Naive thymus-derived CD4-positive, alpha-beta T cell (primary cell): ENCODE measurements around the gene SDC1. TPM values are rescaled to one million over a fixed set of nuclear protein-coding genes. Genes with fewer than 3 reads are reported as not detected.

Experiments
- ATAC-seq: fragments of 150-1000 bp; cut with Tn5 transposase; 2 replicates; pipeline ENCODE4 v1.10.0; 2021; ENCODE audit warnings: mild to moderate bottlenecking, moderate library complexity
- CTCF ChIA-PET: fragments of 350-600 bp; sonication (Branson Sonifier 250); formaldehyde crosslinking; loops from one replicate; lab custom pipeline; 2021; ENCODE audit warnings: antibody characterized with exemption; lab: Charles Lee
- POLR2A ChIA-PET: fragments of 350-600 bp; sonication (Branson Sonifier 250); formaldehyde crosslinking; loops from one replicate; lab custom pipeline; 2021; ENCODE audit warnings: antibody characterized with exemption, inconsistent platforms; lab: Charles Lee
- DNase-seq, 9 donors: peaks; one replicate each; pipeline versions ENCODE4 v3.0.0 to v3.0.0-alpha.2; 2020 to 2022; ENCODE audit warnings: mixed read lengths in 1 of 9
- H3K27ac ChIP-seq: one replicate; pipeline ENCODE4 v1.7.0; 2013; ENCODE audit warnings: mild to moderate bottlenecking, low read depth, low read length, moderate library complexity
- H3K27me3 ChIP-seq, 2 donors: one replicate each; pipeline ENCODE4 v1.7.0; 2013; ENCODE audit warnings: low read length in 2 of 2, mild to moderate bottlenecking in 2 of 2, moderate library complexity in 2 of 2; ENCODE audit not compliant: control insufficient read depth in 2 of 2, insufficient read depth in 2 of 2
- H3K36me3 ChIP-seq, 3 experiments: 1 replicate in 2 of 3; 2 replicates in 1 of 3; pipeline ENCODE4 v1.7.0; 2013; ENCODE audit warnings: low read length in 3 of 3, mild to moderate bottlenecking in 3 of 3, moderate library complexity in 1 of 3; ENCODE audit not compliant: insufficient read depth in 3 of 3, control insufficient read depth in 2 of 3
- H3K4me1 ChIP-seq, 2 donors: one replicate each; pipeline ENCODE4 v1.7.0; 2013; ENCODE audit warnings: low read length in 2 of 2, mild to moderate bottlenecking in 2 of 2, moderate library complexity in 1 of 2; ENCODE audit not compliant: control insufficient read depth in 2 of 2, insufficient read depth in 2 of 2
- H3K4me3 ChIP-seq: 2 replicates; pipeline ENCODE4 v1.7.0; 2013; ENCODE audit warnings: mild to moderate bottlenecking, low read length
- H3K9me3 ChIP-seq, 3 experiments: 1 replicate in 2 of 3; 2 replicates in 1 of 3; pipeline ENCODE4 v1.7.0; 2013; ENCODE audit warnings: low read length in 3 of 3; ENCODE audit not compliant: control insufficient read depth in 2 of 3
- H3K27ac Mint-ChIP-seq, 9 donors: one replicate each; pipeline ENCODE4 v1.8.0; 2020 to 2022; ENCODE audit warnings: mixed read lengths in 9 of 9, mild to moderate bottlenecking in 8 of 9, moderate library complexity in 5 of 9, inconsistent platforms in 2 of 9
- H3K27me3 Mint-ChIP-seq, 5 donors: one replicate each; pipeline ENCODE4 v1.8.0; 2021 to 2022; ENCODE audit warnings: mixed read lengths in 5 of 5, mild to moderate bottlenecking in 1 of 5
- H3K36me3 Mint-ChIP-seq, 5 donors: one replicate each; pipeline ENCODE4 v1.8.0; 2020 to 2022; ENCODE audit warnings: mixed read lengths in 5 of 5, mild to moderate bottlenecking in 3 of 5, inconsistent platforms in 1 of 5
- H3K4me1 Mint-ChIP-seq, 7 donors: one replicate each; pipeline ENCODE4 v1.8.0; 2020 to 2022; ENCODE audit warnings: mixed read lengths in 7 of 7, mild to moderate bottlenecking in 3 of 7, inconsistent platforms in 1 of 7
- H3K4me3 Mint-ChIP-seq, 10 donors: one replicate each; pipeline ENCODE4 v1.8.0; 2020 to 2022; ENCODE audit warnings: mild to moderate bottlenecking in 10 of 10, mixed read lengths in 10 of 10, moderate library complexity in 6 of 10, inconsistent platforms in 2 of 10
- H3K9me3 Mint-ChIP-seq, 11 donors: one replicate each; pipeline ENCODE4 v1.8.0; 2020 to 2022; ENCODE audit warnings: mixed read lengths in 11 of 11, mild to moderate bottlenecking in 4 of 11, inconsistent platforms in 1 of 11, moderate library complexity in 1 of 11
- intact Hi-C, 2 donors: fragments of 100-400 bp; cut with micrococcal nuclease; formaldehyde crosslinking; loops; one replicate each; pipeline ENCODE4 v1.15.1; 2023
- polyA plus RNA-seq, 2 donors: library from polyadenylated mRNA; unstranded; fragments of 300-500 nt; fragmentation: Illumina TruSeq; gene quantifications; one replicate each; pipeline ENCODE4 v1.2.3, GENCODE V29; 2021
- total RNA-seq, 6 experiments: library from RNA in 5 of 6; stranded (reverse) in 5 of 6; gene quantifications; 1 replicate in 5 of 6; 2 replicates in 1 of 6; pipeline ENCODE4 v1.2.3 and lab custom pipeline; 2021 to 2026

SDC1 gene
- total and polyA plus RNA-seq, 7 experiments from 2014 or later, result 0.12 to 0.37 (median 0.22) TPM; not detected in 4

DNA sequence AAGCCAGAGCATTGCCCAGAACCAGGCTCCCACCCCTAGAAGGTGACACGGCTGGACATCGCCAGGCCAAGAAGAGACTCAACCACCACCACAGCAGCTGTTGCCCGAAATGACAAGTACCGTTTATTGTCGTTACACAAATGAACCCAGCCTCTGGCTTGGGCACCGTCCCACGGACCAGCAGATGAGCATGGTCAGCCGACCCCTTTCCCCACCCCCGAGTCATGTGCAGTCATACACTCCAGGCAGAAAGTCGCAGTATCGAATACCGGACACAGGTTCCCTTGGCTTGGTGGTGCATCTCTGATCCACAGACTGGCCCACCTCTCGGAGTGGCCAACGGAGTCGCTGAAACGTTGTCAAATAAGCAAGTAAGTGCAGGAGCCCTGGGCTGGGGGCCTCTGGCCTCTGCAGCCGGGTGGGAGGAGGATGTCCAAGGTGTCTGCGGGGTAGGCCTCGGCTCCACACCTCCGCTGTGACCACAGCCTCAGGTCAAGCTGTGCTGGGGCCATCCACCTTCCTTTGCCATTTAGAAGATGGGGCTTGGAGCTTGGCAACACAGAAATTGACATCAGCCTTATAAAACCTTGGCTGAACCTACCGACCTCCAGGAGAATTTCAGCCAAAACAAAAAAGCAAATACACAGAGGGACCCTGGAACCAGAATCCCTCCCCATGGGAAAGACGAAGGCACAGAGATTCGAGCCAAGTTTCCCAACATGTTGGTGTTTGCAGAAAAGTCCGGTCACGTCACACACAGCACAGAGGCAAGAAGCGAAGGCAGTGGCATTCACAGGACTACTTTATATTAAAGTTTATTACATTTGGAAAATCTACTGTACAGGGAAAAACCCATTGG, 24.0 kb downstream of the SDC1 start:
- Histone ChIP-seq H3K36me3 (no peaks in the 10 kb centered on the region), H3K27me3 (no peaks in the 10 kb centered on the region), H3K4me3 (no peak overlapping the region), H3K4me1 (no peaks in the 10 kb centered on the region), H3K9me3 (no peaks in the 10 kb centered on the region), H3K27ac (no peak overlapping the region)
- Mint-ChIP-seq H3K4me1 (no peaks in the 10 kb centered on the region), H3K4me3 (no peak overlapping the region), H3K36me3 (no peaks in the 10 kb centered on the region), H3K27me3 (no peaks in the 10 kb centered on the region), H3K27ac (no peak overlapping the region), H3K9me3 (peaks cover 0 to 2% (median 0%) of the 10 kb centered on the region in 11 donors)
- intact Hi-C loops, result no loop called here
- ATAC-seq, result no peak
- DNase-seq, result no peak
- CTCF ChIA-PET, result no interaction called here
- POLR2A ChIA-PET, result no interaction called here

DNA sequence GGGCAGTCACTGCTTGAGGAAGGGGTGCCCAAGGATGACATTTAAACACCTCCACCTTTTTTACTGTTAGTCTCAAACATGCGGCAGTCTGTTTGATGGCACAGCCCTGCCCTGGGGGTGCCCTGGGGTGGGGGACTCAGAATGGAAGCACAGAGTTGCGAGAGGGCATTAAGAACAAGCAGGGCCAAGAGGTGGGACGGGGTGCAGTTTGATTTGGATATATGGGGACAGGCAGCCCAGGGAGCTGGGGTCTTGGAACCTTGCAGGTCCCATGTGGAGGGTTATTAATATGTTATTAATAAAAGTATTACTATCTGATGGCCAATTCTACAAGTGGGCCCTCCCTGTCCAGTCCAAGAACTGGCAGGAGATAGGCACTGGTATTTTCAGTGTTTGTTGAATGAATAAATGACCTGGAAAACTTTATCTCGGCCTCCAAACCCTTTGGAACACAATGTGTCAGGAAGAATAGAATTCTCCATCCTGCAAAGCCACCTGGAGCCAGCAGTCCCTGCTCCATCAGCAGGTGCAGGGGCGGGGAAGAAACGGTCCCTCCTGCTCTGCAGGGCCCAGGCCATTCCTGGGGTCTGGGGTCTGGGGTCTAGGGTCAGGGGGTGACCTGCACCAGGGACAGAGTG, 25.2 kb downstream of the SDC1 start:
- H3K36me3 Mint-ChIP-seq, result no peaks in the 10 kb centered on the region
- CTCF ChIA-PET, result no interaction called here

DNA sequence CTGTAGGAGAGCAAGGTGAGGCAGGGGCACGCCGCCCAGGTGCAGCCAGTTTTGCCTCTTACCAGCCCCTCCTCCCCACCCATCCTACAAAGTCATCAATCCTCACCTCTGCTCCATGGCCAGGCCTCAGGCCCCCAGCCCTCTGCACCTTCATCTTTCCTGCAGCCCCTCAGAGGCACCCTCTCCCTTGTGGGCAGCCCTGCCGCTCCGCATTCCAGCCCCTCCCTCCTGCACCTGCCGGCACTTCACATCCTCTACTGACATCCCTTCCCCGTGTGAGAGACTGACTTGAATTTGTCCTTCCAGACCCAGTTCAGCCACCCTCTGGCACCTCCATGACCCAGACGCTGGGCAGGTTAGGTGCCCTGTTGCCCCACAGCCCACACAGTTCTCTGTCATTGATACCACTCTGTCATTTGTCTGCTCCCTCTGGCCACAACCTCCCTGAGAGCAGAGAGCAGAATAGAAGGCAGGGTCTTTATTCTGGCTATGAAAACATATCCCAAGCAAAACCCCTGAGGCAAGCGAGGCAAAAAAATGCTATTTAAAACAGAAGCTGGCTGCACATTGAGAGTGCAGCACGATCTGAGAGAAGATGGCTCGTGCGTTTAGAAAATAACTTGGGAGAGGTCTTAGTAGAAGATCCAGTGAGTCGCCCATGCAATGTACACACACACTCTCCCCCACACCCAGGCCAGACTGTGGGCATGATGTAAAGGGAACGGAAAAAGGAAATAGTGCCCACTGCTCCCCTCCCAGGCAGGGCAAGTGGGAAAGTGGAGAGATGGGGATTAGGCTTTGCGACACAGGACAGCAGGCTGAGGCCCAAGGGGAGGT, 25.9 kb downstream of the SDC1 start:
- no peaks in the 10 kb centered on the region for H3K36me3 Mint-ChIP-seq
- intact Hi-C loops, result no loop called here
- no peak overlapping the region for H3K4me3 Mint-ChIP-seq
- no peaks in the 10 kb centered on the region for H3K9me3 ChIP-seq
- no peaks in the 10 kb centered on the region for H3K27me3 ChIP-seq
- H3K27me3 Mint-ChIP-seq, result no peaks in the 10 kb centered on the region
- H3K9me3 Mint-ChIP-seq, result peaks cover 0 to 2% (median 0%) of the 10 kb centered on the region in 11 donors
- H3K4me3 ChIP-seq, result no peak overlapping the region
- no peaks in the 10 kb centered on the region for H3K4me1 Mint-ChIP-seq
- H3K27ac ChIP-seq, result no peak overlapping the region
- no peak for DNase-seq
- no peak overlapping the region for H3K27ac Mint-ChIP-seq
- no peak for ATAC-seq
- ChIA-PET CTCF (no interaction called here), POLR2A (no interaction called here)
- H3K36me3 ChIP-seq, result no peaks in the 10 kb centered on the region
- no peaks in the 10 kb centered on the region for H3K4me1 ChIP-seq

More for the DNA sequence above, 25.2 kb downstream of the SDC1 start:
- Mint-ChIP-seq H3K9me3 (peaks cover 0 to 2% (median 0%) of the 10 kb centered on the region in 11 donors), H3K4me3 (no peak overlapping the region), H3K27ac (no peak overlapping the region), H3K27me3 (no peaks in the 10 kb centered on the region), H3K4me1 (no peaks in the 10 kb centered on the region)
- Histone ChIP-seq H3K4me3 (no peak overlapping the region), H3K4me1 (no peaks in the 10 kb centered on the region), H3K9me3 (no peaks in the 10 kb centered on the region), H3K27me3 (no peaks in the 10 kb centered on the region), H3K36me3 (no peaks in the 10 kb centered on the region), H3K27ac (no peak overlapping the region)
- intact Hi-C loops, result no loop called here
- ATAC-seq (no peak), DNase-seq (no peak)
- POLR2A ChIA-PET, result no interaction called here

DNA sequence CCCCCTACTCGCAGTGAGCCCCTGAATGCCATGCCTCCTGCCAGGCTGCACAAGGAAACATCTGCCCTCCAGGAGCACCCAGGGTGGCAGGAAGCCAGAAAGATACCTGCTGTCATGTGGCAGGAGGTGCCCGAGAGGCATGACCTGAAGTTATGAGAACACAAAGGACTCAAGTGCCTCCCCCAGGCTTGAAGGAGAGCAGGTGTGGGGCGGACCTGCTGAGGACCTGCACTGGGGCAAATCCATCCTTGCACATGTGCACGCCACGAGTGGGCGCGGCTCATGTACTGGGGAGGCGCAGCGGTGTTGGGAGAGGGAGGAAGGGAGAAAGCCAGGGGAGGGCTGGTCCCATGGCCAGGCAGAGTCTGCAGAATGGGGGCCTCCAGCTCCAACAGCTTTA, 26.9 kb downstream of the SDC1 start:
- no peaks in the 10 kb centered on the region for H3K36me3 Mint-ChIP-seq
- H3K9me3 ChIP-seq, result no peaks in the 10 kb centered on the region
- DNase-seq (no peak), ATAC-seq (no peak)
- H3K9me3 Mint-ChIP-seq, result peaks cover 0 to 2% (median 0%) of the 10 kb centered on the region in 11 donors
- no peaks in the 10 kb centered on the region for H3K27me3 Mint-ChIP-seq
- ChIA-PET CTCF (no interaction called here), POLR2A (no interaction called here)
- no peaks in the 10 kb centered on the region for H3K4me1 Mint-ChIP-seq
- H3K4me1 ChIP-seq, result no peaks in the 10 kb centered on the region
- H3K27ac ChIP-seq, result no peak overlapping the region
- intact Hi-C loops, result no loop called here
- no peaks in the 10 kb centered on the region for H3K27me3 ChIP-seq
- no peak overlapping the region for H3K27ac Mint-ChIP-seq
- H3K36me3 ChIP-seq, result no peaks in the 10 kb centered on the region
- no peak overlapping the region for H3K4me3 ChIP-seq
- H3K4me3 Mint-ChIP-seq, result no peak overlapping the region

DNA sequence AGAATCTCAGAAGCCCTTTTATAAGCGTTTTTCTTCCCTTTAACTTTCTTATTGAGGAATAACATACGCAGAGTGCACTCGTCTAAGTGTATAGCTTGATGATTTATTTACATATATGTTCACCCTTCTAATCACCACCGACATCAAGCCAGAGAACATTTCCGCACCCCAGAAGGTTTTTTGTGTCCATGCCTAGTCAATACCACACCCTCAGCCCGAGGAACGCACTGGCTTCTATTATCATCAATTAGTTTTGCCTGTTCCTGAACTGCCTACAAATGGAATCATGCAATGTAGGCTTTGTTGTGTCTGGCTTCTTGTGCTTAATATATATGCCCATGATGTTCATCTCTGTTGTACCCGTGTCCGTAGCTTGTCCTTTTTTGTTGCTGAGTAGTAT, 27.7 kb downstream of the SDC1 start:
- CTCF ChIA-PET, result no interaction called here
- Histone ChIP-seq H3K4me1 (no peaks in the 10 kb centered on the region), H3K27me3 (no peaks in the 10 kb centered on the region), H3K4me3 (no peak overlapping the region), H3K36me3 (no peaks in the 10 kb centered on the region), H3K9me3 (no peaks in the 10 kb centered on the region), H3K27ac (no peak overlapping the region)
- H3K4me3 Mint-ChIP-seq, result no peak overlapping the region
- POLR2A ChIA-PET, result no interaction called here
- intact Hi-C loops, result no loop called here
- H3K36me3 Mint-ChIP-seq, result no peaks in the 10 kb centered on the region
- no peaks in the 10 kb centered on the region for H3K27me3 Mint-ChIP-seq
- H3K9me3 Mint-ChIP-seq, result peaks cover 0 to 2% (median 0%) of the 10 kb centered on the region in 11 donors
- DNase-seq, result no peak
- H3K27ac Mint-ChIP-seq, result no peak overlapping the region
- H3K4me1 Mint-ChIP-seq, result no peaks in the 10 kb centered on the region
- no peak for ATAC-seq

DNA sequence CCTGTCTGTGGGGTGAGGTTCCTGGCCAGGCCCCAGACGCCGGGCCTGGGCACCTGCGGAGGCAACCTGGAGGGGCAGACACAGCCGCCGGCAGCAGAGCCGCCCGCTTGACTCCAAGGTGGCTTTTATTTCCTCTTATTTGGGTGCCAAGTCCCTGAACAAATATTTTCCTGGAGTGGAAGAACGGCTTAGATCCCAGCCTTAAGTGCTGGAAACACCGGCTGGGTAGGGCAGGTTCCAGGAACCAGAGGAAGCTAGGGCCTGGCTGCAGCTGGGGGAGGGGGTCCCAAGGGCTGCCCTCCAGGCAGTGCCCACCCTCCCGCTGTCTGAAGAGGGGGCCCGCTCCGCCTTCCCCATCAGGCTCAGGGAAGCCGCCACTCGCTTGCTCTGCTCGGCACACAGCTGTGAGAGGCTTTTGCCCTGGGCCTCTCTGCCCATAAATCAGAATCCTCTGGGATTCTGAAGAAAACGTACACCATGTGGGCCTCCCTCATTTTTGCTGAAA, 28.2 kb downstream of the SDC1 start:
- Histone ChIP-seq H3K4me1 (no peaks in the 10 kb centered on the region), H3K4me3 (no peak overlapping the region), H3K27ac (no peak overlapping the region), H3K27me3 (no peaks in the 10 kb centered on the region), H3K9me3 (no peaks in the 10 kb centered on the region), H3K36me3 (no peaks in the 10 kb centered on the region)
- CTCF ChIA-PET, result no interaction called here
- Mint-ChIP-seq H3K27me3 (no peaks in the 10 kb centered on the region), H3K9me3 (no peaks in the 10 kb centered on the region), H3K36me3 (no peaks in the 10 kb centered on the region), H3K27ac (no peak overlapping the region), H3K4me3 (no peak overlapping the region), H3K4me1 (no peaks in the 10 kb centered on the region)
- POLR2A ChIA-PET, result no interaction called here
- intact Hi-C loops, result no loop called here
- DNase-seq (no peak), ATAC-seq (no peak)
